ENCODE results near the gene AGAP1. TPM values are rescaled to one million over a fixed set of nuclear protein-coding genes. Genes with fewer than 3 reads are reported as not detected.
A peak's percentile ranks its signal among the peaks of the same experiment; 100 is the strongest.

AGAP1 gene
- polyA plus RNA-seq, 1 donor from 2014 or later = 17.4 TPM

DNA sequence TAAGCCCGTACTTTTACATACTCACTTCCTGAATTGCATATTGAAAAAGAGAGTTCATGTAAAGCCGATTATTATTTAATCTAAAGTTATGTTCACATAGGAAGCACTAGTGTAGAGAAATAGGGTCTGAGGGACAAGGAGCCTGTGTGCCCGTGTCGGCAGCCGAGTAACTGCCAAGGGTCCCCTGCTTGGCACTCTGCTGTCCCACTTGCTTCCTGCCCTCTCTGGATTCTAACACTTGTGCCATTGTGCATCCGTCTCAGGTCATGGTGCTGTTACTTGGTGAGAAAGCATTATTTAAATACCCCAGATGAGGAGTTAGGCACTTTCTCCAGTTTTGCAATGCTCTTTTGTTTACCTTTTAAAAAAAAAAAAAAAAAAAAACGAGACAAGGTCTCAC is 236.3 kb downstream of the AGAP1 start:
- no peaks in the 10 kb centered on the region for H3F3A ChIP-seq (ENCODE audit: insufficient read depth, low read length, poor library complexity, severe bottlenecking)
- TF ChIP-seq, protein P1, sequence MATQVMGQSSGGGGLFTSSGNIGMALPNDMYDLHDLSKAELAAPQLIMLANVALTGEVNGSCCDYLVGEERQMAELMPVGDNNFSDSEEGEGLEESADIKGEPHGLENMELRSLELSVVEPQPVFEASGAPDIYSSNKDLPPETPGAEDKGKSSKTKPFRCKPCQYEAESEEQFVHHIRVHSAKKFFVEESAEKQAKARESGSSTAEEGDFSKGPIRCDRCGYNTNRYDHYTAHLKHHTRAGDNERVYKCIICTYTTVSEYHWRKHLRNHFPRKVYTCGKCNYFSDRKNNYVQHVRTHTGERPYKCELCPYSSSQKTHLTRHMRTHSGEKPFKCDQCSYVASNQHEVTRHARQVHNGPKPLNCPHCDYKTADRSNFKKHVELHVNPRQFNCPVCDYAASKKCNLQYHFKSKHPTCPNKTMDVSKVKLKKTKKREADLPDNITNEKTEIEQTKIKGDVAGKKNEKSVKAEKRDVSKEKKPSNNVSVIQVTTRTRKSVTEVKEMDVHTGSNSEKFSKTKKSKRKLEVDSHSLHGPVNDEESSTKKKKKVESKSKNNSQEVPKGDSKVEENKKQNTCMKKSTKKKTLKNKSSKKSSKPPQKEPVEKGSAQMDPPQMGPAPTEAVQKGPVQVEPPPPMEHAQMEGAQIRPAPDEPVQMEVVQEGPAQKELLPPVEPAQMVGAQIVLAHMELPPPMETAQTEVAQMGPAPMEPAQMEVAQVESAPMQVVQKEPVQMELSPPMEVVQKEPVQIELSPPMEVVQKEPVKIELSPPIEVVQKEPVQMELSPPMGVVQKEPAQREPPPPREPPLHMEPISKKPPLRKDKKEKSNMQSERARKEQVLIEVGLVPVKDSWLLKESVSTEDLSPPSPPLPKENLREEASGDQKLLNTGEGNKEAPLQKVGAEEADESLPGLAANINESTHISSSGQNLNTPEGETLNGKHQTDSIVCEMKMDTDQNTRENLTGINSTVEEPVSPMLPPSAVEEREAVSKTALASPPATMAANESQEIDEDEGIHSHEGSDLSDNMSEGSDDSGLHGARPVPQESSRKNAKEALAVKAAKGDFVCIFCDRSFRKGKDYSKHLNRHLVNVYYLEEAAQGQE (IDR thresholded peaks at IDR 0.05; ENCODE audit: borderline replicate concordance) = no peak
- TF ChIP-seq EZH2 (IDR thresholded peaks at IDR 0.05; ENCODE audit: borderline replicate concordance, insufficient read depth, low read length, poor library complexity, severe bottlenecking) = no peak
- no peak for TF ChIP-seq SMC3 (conservative IDR thresholded peaks at IDR 0.05; ENCODE audit: poor library complexity)
- no peak for TF ChIP-seq POLR2AphosphoS5 (IDR thresholded peaks at IDR 0.05)
- TF ChIP-seq, protein P2, sequence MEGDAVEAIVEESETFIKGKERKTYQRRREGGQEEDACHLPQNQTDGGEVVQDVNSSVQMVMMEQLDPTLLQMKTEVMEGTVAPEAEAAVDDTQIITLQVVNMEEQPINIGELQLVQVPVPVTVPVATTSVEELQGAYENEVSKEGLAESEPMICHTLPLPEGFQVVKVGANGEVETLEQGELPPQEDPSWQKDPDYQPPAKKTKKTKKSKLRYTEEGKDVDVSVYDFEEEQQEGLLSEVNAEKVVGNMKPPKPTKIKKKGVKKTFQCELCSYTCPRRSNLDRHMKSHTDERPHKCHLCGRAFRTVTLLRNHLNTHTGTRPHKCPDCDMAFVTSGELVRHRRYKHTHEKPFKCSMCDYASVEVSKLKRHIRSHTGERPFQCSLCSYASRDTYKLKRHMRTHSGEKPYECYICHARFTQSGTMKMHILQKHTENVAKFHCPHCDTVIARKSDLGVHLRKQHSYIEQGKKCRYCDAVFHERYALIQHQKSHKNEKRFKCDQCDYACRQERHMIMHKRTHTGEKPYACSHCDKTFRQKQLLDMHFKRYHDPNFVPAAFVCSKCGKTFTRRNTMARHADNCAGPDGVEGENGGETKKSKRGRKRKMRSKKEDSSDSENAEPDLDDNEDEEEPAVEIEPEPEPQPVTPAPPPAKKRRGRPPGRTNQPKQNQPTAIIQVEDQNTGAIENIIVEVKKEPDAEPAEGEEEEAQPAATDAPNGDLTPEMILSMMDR (IDR thresholded peaks at IDR 0.05; ENCODE audit: poor library complexity, severe bottlenecking) = no peak
- no peak for TF ChIP-seq EP300 (conservative IDR thresholded peaks at IDR 0.05; ENCODE audit: poor library complexity, severe bottlenecking)
- no peak for TF ChIP-seq TAF1 (IDR thresholded peaks at IDR 0.05; ENCODE audit: low read depth)
- no peak for TF ChIP-seq RAD21 (conservative IDR thresholded peaks at IDR 0.05)
- TF ChIP-seq MXI1 (conservative IDR thresholded peaks at IDR 0.05; ENCODE audit: poor library complexity, severe bottlenecking) = no peak
- H3K4me2 ChIP-seq (ENCODE audit: low read length) = peak overlapping the region; percentile 34
- H3K4me3 ChIP-seq (ENCODE audit: low read length) = peak overlapping the region; percentile 8
- H3K9me3 ChIP-seq (ENCODE audit: low read length) = no peaks in the 10 kb centered on the region
- H3K79me2 ChIP-seq (replicated peaks; ENCODE audit: insufficient read depth, low read length) = no peaks in the 10 kb centered on the region
- H3K9me2 ChIP-seq (ENCODE audit: insufficient read depth, low read length) = no peaks in the 10 kb centered on the region
- H3K9ac ChIP-seq (ENCODE audit: low read length) = no peak overlapping the region
- no peaks in the 10 kb centered on the region for H3K36me3 ChIP-seq (ENCODE audit: insufficient read depth, low read length)
- H3K27ac ChIP-seq (ENCODE audit: low read length) = peak overlapping the region; percentile 38
- no peaks in the 10 kb centered on the region for H3K27me3 ChIP-seq (ENCODE audit: insufficient read depth, low read depth, low read length)
- H2AFZ ChIP-seq (ENCODE audit: low read depth, low read length) = no peak overlapping the region
- H4K20me1 ChIP-seq (ENCODE audit: insufficient read depth) = no peaks in the 10 kb centered on the region

DNA sequence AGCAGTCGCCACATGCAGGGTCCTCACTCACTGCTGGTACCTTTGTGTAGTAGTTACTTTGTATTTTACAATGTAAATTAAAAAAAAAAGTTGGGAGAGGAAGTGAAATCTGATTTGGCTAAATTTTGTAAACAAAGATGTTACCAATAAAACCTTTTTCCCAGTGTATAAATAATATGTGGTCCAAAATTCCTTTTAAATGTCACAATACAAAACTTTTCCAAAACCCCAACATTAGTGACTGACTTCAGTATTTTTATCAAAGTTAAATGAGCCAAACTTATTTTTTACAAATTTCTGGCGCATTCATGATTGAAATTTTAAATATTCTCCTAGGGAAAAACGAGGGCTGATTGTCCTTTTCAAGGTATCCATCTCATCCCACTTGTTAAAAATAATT is 239.9 kb downstream of the AGAP1 start:
- Histone ChIP-seq H4K20me1 (ENCODE audit: insufficient read depth) (no peaks in the 10 kb centered on the region), H3K27ac (ENCODE audit: low read length) (no peak overlapping the region), H3K9me2 (ENCODE audit: insufficient read depth, low read length) (no peaks in the 10 kb centered on the region), H3K27me3 (ENCODE audit: insufficient read depth, low read depth, low read length) (no peaks in the 10 kb centered on the region), H3K9ac (ENCODE audit: low read length) (no peak overlapping the region), H3F3A (ENCODE audit: insufficient read depth, low read length, poor library complexity, severe bottlenecking) (no peaks in the 10 kb centered on the region), H3K9me3 (ENCODE audit: low read length) (no peaks in the 10 kb centered on the region), H3K4me3 (ENCODE audit: low read length) (no peak overlapping the region), H3K36me3 (ENCODE audit: insufficient read depth, low read length) (no peaks in the 10 kb centered on the region), H3K4me2 (ENCODE audit: low read length) (no peak overlapping the region), H3K79me2 (replicated peaks; ENCODE audit: insufficient read depth, low read length) (no peaks in the 10 kb centered on the region), H2AFZ (ENCODE audit: low read depth, low read length) (no peak overlapping the region)
- TF ChIP-seq EP300 (conservative IDR thresholded peaks at IDR 0.05; ENCODE audit: poor library complexity, severe bottlenecking) = no peak
- TF ChIP-seq, protein P2 (IDR thresholded peaks at IDR 0.05; ENCODE audit: poor library complexity, severe bottlenecking) = no peak
- TF ChIP-seq TAF1 (IDR thresholded peaks at IDR 0.05; ENCODE audit: low read depth) = no peak
- TF ChIP-seq, protein P1 (IDR thresholded peaks at IDR 0.05; ENCODE audit: borderline replicate concordance) = no peak
- TF ChIP-seq EZH2 (IDR thresholded peaks at IDR 0.05; ENCODE audit: borderline replicate concordance, insufficient read depth, low read length, poor library complexity, severe bottlenecking) = no peak
- TF ChIP-seq MXI1 (conservative IDR thresholded peaks at IDR 0.05; ENCODE audit: poor library complexity, severe bottlenecking) = no peak
- no peak for TF ChIP-seq RAD21 (conservative IDR thresholded peaks at IDR 0.05)
- no peak for TF ChIP-seq SMC3 (conservative IDR thresholded peaks at IDR 0.05; ENCODE audit: poor library complexity)
- TF ChIP-seq POLR2AphosphoS5 (IDR thresholded peaks at IDR 0.05) = no peak

Data from neural cell (in vitro differentiated cells).